Measurements from ENCODE around the gene TLCD3A. TPM values are rescaled to one million over a fixed set of nuclear protein-coding genes. Genes with fewer than 3 reads are reported as not detected.

The TLCD3A gene
- total and polyA plus RNA-seq, 12 donors, result 1.1 to 4.5 (median 2.6) TPM

DNA sequence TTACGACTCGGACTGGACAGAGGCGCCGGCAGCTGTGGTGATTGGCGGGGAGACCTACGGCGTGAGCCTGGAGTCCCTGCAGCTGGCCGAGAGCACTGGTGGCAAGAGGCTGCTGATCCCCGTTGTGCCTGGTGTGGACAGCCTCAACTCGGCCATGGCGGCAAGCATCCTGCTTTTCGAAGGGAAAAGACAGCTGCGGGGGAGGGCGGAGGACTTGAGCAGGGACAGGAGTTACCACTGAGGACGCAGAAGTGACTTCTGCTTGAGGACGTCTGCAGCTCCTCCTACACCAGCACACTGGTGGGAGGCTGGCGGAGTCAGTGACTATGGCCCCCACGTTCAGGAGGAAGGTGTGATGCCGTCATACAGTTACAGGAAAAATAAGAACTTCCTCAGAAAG, 59.4 kb downstream of the TLCD3A start:
- no peak overlapping the region for H3K27ac ChIP-seq
- intact Hi-C loops (cut with DNase I), result loop anchor here in 8 of 10 donors (5.0 to 10.0 kb wide), 5 partner anchors 53 to 265 kb away; no protein-coding TSS in a partner anchor
- WGBS, 2 donors, result 88% methylated on average over 19 of the region's 19 CpGs

DNA sequence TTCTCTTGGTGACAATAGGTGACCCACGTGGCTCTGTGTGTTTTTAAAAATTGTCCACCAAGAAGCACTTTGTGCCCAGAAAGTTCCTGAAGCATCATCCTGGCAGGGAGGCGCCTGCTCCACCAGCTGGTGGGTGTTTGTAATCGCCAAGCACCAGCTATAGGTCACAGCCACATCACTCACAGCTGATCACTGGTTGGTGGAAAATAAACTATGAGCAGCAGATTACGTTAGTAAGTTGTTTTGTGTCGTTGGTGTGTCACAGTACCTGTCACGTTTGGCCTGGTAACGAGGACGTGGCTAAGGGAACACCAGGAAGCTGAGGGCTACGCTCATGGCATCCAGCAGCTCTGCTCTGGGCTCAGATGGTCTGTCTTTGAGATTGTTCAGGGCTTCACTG, 59.9 kb downstream of the TLCD3A start:
- Histone ChIP-seq H3K27ac (no peak overlapping the region), H3K4me1 (peaks cover 0 to 38% (median 15%) of the 10 kb centered on the region in 9 donors), H3K36me3 (peaks cover 0 to 55% (median 24%) of the 10 kb centered on the region in 9 donors), H3K4me3 (no peak overlapping the region), H3K9me3 (no peaks in the 10 kb centered on the region), H3K27me3 (no peaks in the 10 kb centered on the region)
- 77 to 82% methylated on average over 9 of the region's 9 CpGs for WGBS, 2 donors
- DNase-seq (no peak), ATAC-seq (no peak)
- intact Hi-C loops (cut with DNase I), result loop anchor here in 8 of 10 donors (5.0 to 10.0 kb wide), 5 partner anchors 53 to 265 kb away; no protein-coding TSS in a partner anchor
- TF ChIP-seq, protein P1, sequence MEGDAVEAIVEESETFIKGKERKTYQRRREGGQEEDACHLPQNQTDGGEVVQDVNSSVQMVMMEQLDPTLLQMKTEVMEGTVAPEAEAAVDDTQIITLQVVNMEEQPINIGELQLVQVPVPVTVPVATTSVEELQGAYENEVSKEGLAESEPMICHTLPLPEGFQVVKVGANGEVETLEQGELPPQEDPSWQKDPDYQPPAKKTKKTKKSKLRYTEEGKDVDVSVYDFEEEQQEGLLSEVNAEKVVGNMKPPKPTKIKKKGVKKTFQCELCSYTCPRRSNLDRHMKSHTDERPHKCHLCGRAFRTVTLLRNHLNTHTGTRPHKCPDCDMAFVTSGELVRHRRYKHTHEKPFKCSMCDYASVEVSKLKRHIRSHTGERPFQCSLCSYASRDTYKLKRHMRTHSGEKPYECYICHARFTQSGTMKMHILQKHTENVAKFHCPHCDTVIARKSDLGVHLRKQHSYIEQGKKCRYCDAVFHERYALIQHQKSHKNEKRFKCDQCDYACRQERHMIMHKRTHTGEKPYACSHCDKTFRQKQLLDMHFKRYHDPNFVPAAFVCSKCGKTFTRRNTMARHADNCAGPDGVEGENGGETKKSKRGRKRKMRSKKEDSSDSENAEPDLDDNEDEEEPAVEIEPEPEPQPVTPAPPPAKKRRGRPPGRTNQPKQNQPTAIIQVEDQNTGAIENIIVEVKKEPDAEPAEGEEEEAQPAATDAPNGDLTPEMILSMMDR (IDR thresholded peaks at IDR 0.05), result no peak

More for the DNA sequence above, 59.4 kb downstream of the TLCD3A start:
- TF ChIP-seq, protein P1 (IDR thresholded peaks at IDR 0.05), result no peak
- ATAC-seq, result no peak
- H3K36me3 ChIP-seq, result peaks cover 0 to 60% (median 28%) of the 10 kb centered on the region in 9 donors
- H3K4me1 ChIP-seq, result peaks cover 0 to 34% (median 15%) of the 10 kb centered on the region in 9 donors
- no peaks in the 10 kb centered on the region for H3K27me3 ChIP-seq
- DNase-seq, result no peak
- no peaks in the 10 kb centered on the region for H3K9me3 ChIP-seq
- no peak overlapping the region for H3K4me3 ChIP-seq

Other genes starting within 250 kb of the TLCD3A start
- 10 to 100 TPM; 26.8 to 51.4 (median 41.3) TPM for gene VPS53, start 17.8 kb upstream of the TLCD3A start, total RNA-seq
- 10 to 100 TPM in 1 of 2 donors, 1 to 10 TPM in 1; 5.6 to 11.0 TPM for gene VPS53, start 17.8 kb upstream of the TLCD3A start, polyA plus RNA-seq
- 10 to 100 TPM in 8 of 10 donors, 1 to 10 TPM in 2; 9.3 to 14.9 (median 11.3) TPM for gene GEMIN4, start 19.7 kb downstream of the TLCD3A start, total RNA-seq
- 1 to 10 TPM; 4.8 to 5.0 TPM for gene GEMIN4, start 19.7 kb downstream of the TLCD3A start, polyA plus RNA-seq
- gene GLOD4, start 49.7 kb downstream of the TLCD3A start, total RNA-seq, result 10 to 100 TPM; 23.7 to 47.5 (median 28.2) TPM
- 10 to 100 TPM; 16.5 to 19.2 TPM for gene GLOD4, start 49.7 kb downstream of the TLCD3A start, polyA plus RNA-seq
- gene MRM3, start 49.8 kb downstream of the TLCD3A start, total RNA-seq, result 10 to 100 TPM; 16.0 to 23.7 (median 20.5) TPM
- gene MRM3, start 49.8 kb downstream of the TLCD3A start, polyA plus RNA-seq, result 10 to 100 TPM; 11.6 to 20.8 TPM
- 10 to 100 TPM; 11.6 to 24.4 (median 15.9) TPM for gene NXN, start 247.2 kb downstream of the TLCD3A start, total RNA-seq
- gene NXN, start 247.2 kb downstream of the TLCD3A start, polyA plus RNA-seq, result 10 to 100 TPM in 1 of 2 donors, 1 to 10 TPM in 1; 9.9 to 20.8 TPM